Nephron (organoid): Measurements from ENCODE around the gene RNF180.

Experiments
- H3K27ac Mint-ChIP-seq, 3 experiments: 2 replicates each; pipeline ENCODE4 v1.8.0; 2020; ENCODE audit warnings: mixed read lengths in 3 of 3, mild to moderate bottlenecking in 2 of 3, moderate library complexity in 1 of 3
- H3K27me3 Mint-ChIP-seq: 2 replicates; pipeline ENCODE4 v1.8.0; 2021; ENCODE audit warnings: low read depth, mild to moderate bottlenecking, moderate library complexity, mixed read lengths
- H3K36me3 Mint-ChIP-seq: 2 replicates; pipeline ENCODE4 v1.8.0; 2020; ENCODE audit warnings: low read depth, mixed read lengths
- H3K4me1 Mint-ChIP-seq: 2 replicates; pipeline ENCODE4 v1.8.0; 2020; ENCODE audit warnings: mixed read lengths
- H3K4me3 Mint-ChIP-seq, 3 experiments: 2 replicates each; pipeline ENCODE4 v1.8.0; 2020; ENCODE audit warnings: mild to moderate bottlenecking in 3 of 3, mixed read lengths in 3 of 3, moderate library complexity in 2 of 3
- H3K9me3 Mint-ChIP-seq: 2 replicates; pipeline ENCODE4 v1.8.0; 2020; ENCODE audit warnings: mixed read lengths
- CTCF ChIP-seq, 3 experiments: fragments of 200-600 bp; sonication (generic); IDR thresholded peaks; one replicate each; pipeline ENCODE4 v1.5.0; 2021; ENCODE audit warnings: antibody characterized with exemption in 3 of 3; ENCODE audit not compliant: unreplicated experiment in 3 of 3

RNF180 gene

GRCh38 chr5:64181440-64181839 lies 15.8 kb downstream of the RNF180 start:
- Mint-ChIP-seq H3K9me3 (no peaks in the 10 kb centered on the region), H3K36me3 (no peaks in the 10 kb centered on the region), H3K27me3 (no peaks in the 10 kb centered on the region), H3K4me1 (no peaks in the 10 kb centered on the region), H3K27ac (no peak overlapping the region), H3K4me3 (no peak overlapping the region)
- no peak for TF ChIP-seq CTCF (IDR thresholded peaks at IDR 0.05; ENCODE audit: unreplicated experiment in 3 of 3)

GRCh38 chr5:64183956-64184355 lies 18.3 kb downstream of the RNF180 start:
- H3K36me3 Mint-ChIP-seq = no peaks in the 10 kb centered on the region
- no peak for TF ChIP-seq CTCF (IDR thresholded peaks at IDR 0.05; ENCODE audit: unreplicated experiment in 3 of 3)
- no peaks in the 10 kb centered on the region for H3K4me1 Mint-ChIP-seq
- H3K27me3 Mint-ChIP-seq = no peaks in the 10 kb centered on the region
- no peak overlapping the region for H3K4me3 Mint-ChIP-seq
- H3K9me3 Mint-ChIP-seq = no peaks in the 10 kb centered on the region
- H3K27ac Mint-ChIP-seq = no peak overlapping the region

GRCh38 chr5:64184832-64185231 lies 19.2 kb downstream of the RNF180 start:
- H3K27me3 Mint-ChIP-seq = no peaks in the 10 kb centered on the region
- no peaks in the 10 kb centered on the region for H3K36me3 Mint-ChIP-seq
- H3K27ac Mint-ChIP-seq = no peak overlapping the region
- no peaks in the 10 kb centered on the region for H3K9me3 Mint-ChIP-seq
- no peak overlapping the region for H3K4me3 Mint-ChIP-seq
- no peak for TF ChIP-seq CTCF (IDR thresholded peaks at IDR 0.05; ENCODE audit: unreplicated experiment in 3 of 3)
- no peaks in the 10 kb centered on the region for H3K4me1 Mint-ChIP-seq

- H3K36me3 Mint-ChIP-seq = no peaks in the 10 kb centered on the region
Measured at GRCh38 chr5:64188776-64189175, 23.1 kb downstream of the RNF180 start.

GRCh38 chr5:64190562-64191306 lies 25.1 kb downstream of the RNF180 start:
- Mint-ChIP-seq H3K27ac (no peak overlapping the region), H3K9me3 (peaks cover 3% of the 10 kb centered on the region), H3K27me3 (no peaks in the 10 kb centered on the region), H3K4me1 (no peaks in the 10 kb centered on the region), H3K36me3 (no peaks in the 10 kb centered on the region), H3K4me3 (no peak overlapping the region)
- TF ChIP-seq CTCF (IDR thresholded peaks at IDR 0.05; ENCODE audit: unreplicated experiment in 3 of 3) = no peak

More at GRCh38 chr5:64188776-64189175, 23.1 kb downstream of the RNF180 start:
- Mint-ChIP-seq H3K27me3 (no peaks in the 10 kb centered on the region), H3K4me3 (no peak overlapping the region), H3K4me1 (no peaks in the 10 kb centered on the region), H3K9me3 (peaks cover 3% of the 10 kb centered on the region), H3K27ac (no peak overlapping the region)
- no peak for TF ChIP-seq CTCF (IDR thresholded peaks at IDR 0.05; ENCODE audit: unreplicated experiment in 3 of 3)

- H3K4me3 Mint-ChIP-seq = no peak overlapping the region
- no peak for TF ChIP-seq CTCF (IDR thresholded peaks at IDR 0.05; ENCODE audit: unreplicated experiment in 3 of 3)
- peaks cover 3% of the 10 kb centered on the region for H3K9me3 Mint-ChIP-seq
- H3K36me3 Mint-ChIP-seq = no peaks in the 10 kb centered on the region
- no peaks in the 10 kb centered on the region for H3K4me1 Mint-ChIP-seq
- no peaks in the 10 kb centered on the region for H3K27me3 Mint-ChIP-seq
- no peak overlapping the region for H3K27ac Mint-ChIP-seq
Measured at GRCh38 chr5:64195981-64196380, 30.3 kb downstream of the RNF180 start.
